HL-60 (cell line): ENCODE results near the gene ALKBH6.

Experiments
- TF ChIP-seq, protein P1 (sequence below): IDR thresholded peaks from one replicate; pipeline ENCODE4 v1.5.1; 2011; ENCODE audit warnings: low read length, control low read depth, inconsistent platforms; ENCODE audit not compliant: insufficient read depth
- TF ChIP-seq, protein P2 (sequence below): IDR thresholded peaks from 2 replicates; pipeline ENCODE4 v1.6.1; 2012; ENCODE audit warnings: low read depth; ENCODE audit not compliant: insufficient replicate concordance

DNA sequence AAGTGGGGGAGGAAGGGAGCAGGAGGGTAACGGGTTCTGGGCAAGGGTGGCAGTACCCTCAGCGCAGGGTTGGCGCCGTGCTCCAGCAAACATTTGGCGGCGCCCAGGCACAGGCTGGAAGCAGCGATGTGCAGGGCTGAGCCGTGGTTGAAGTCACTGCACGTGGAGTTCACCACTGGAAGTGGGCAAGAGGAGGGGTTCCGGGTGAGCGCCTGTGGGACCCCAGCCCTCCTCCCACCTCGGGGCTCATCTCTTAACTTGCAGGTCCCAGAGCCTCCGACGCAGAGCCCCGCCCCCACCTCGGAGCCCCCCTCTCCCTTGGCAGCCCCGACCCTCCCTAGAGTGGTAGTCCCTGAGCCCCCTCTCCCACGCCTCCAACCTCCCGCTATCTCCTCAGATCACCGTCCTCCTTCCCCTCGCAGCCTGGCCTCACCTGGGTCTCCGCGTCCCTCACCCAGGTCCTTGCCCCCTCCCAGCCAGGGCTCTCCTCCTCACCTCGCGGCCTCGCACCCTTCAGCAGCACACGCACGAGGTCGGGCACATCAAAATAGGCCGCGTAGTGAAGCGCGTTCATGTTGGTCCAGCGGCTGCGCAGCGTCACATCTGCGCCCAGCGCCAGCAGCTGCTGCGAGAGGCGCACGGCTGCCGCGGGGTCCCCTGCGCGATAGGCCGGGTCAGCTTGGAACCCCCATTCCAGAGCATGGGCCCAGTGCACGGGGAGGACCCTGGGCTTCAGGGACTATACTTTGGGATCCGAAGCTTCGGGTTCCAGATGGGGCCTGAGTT lies 12.3 kb upstream of the ALKBH6 start:
- TF ChIP-seq, protein P1, sequence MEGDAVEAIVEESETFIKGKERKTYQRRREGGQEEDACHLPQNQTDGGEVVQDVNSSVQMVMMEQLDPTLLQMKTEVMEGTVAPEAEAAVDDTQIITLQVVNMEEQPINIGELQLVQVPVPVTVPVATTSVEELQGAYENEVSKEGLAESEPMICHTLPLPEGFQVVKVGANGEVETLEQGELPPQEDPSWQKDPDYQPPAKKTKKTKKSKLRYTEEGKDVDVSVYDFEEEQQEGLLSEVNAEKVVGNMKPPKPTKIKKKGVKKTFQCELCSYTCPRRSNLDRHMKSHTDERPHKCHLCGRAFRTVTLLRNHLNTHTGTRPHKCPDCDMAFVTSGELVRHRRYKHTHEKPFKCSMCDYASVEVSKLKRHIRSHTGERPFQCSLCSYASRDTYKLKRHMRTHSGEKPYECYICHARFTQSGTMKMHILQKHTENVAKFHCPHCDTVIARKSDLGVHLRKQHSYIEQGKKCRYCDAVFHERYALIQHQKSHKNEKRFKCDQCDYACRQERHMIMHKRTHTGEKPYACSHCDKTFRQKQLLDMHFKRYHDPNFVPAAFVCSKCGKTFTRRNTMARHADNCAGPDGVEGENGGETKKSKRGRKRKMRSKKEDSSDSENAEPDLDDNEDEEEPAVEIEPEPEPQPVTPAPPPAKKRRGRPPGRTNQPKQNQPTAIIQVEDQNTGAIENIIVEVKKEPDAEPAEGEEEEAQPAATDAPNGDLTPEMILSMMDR: no peak
- TF ChIP-seq, protein P2, sequence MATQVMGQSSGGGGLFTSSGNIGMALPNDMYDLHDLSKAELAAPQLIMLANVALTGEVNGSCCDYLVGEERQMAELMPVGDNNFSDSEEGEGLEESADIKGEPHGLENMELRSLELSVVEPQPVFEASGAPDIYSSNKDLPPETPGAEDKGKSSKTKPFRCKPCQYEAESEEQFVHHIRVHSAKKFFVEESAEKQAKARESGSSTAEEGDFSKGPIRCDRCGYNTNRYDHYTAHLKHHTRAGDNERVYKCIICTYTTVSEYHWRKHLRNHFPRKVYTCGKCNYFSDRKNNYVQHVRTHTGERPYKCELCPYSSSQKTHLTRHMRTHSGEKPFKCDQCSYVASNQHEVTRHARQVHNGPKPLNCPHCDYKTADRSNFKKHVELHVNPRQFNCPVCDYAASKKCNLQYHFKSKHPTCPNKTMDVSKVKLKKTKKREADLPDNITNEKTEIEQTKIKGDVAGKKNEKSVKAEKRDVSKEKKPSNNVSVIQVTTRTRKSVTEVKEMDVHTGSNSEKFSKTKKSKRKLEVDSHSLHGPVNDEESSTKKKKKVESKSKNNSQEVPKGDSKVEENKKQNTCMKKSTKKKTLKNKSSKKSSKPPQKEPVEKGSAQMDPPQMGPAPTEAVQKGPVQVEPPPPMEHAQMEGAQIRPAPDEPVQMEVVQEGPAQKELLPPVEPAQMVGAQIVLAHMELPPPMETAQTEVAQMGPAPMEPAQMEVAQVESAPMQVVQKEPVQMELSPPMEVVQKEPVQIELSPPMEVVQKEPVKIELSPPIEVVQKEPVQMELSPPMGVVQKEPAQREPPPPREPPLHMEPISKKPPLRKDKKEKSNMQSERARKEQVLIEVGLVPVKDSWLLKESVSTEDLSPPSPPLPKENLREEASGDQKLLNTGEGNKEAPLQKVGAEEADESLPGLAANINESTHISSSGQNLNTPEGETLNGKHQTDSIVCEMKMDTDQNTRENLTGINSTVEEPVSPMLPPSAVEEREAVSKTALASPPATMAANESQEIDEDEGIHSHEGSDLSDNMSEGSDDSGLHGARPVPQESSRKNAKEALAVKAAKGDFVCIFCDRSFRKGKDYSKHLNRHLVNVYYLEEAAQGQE: no peak
